Measurements from ENCODE around the gene CHST3. TPM values are rescaled to one million over a fixed set of nuclear protein-coding genes. Genes with fewer than 3 reads are reported as not detected.

The CHST3 gene
- total RNA-seq, 1 experiment from 2014 or later: 6.1 TPM

DNA sequence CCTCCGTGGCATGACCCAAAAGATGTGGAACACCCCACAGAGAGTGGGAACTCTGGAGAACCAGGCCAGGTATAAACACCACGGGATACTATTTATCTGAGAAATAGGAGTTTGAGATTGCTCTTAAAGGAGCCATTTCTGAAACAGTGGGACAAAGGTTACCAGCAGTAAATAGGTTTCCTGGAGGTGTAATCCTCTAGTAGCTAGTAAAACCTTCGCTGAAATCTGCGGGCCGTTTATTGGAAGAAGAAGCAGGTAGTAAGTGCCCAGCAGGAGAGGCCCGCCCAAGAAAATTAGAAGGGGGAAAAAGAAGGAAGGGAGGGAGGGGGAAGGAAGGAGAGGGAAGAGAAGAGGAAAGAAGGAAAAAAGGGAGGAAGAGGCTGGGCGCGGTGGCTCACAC lies 51.6 kb downstream of the CHST3 start:
- Mint-ChIP-seq H3K4me1 (peaks cover 0 to 11% of the 10 kb centered on the region in 2 experiments; a peak in 2 of 4 replicates), H3K27ac (no peak overlapping the region), H3K4me3 (no peak overlapping the region), H3K27me3 (ENCODE audit: low read depth) (peaks cover 6% of the 10 kb centered on the region), H3K9me3 (no peaks in the 10 kb centered on the region), H3K36me3 (ENCODE audit: insufficient read depth in 1 of 3, low read depth in 3 of 3) (no peaks in the 10 kb centered on the region)
- Histone ChIP-seq H3K56ac (ENCODE audit: insufficient read length, low read depth, low read length) (no peak overlapping the region), H2BK120ac (ENCODE audit: low read depth, low read length, poor library complexity, severe bottlenecking) (no peak overlapping the region), H3K79me1 (ENCODE audit: insufficient read depth, low read depth, low read length, poor library complexity, severe bottlenecking) (no peaks in the 10 kb centered on the region), H4K20me1 (ENCODE audit: control insufficient read depth, insufficient read depth, insufficient read length) (no peaks in the 10 kb centered on the region), H3K27ac (ENCODE audit: insufficient read length, low read depth, low read length) (no peak overlapping the region), H3K79me2 (ENCODE audit: insufficient read depth, low read length) (no peaks in the 10 kb centered on the region), H3K4me1 (ENCODE audit: insufficient read depth, low read length) (no peaks in the 10 kb centered on the region), H3K4ac (ENCODE audit: low read depth, low read length) (no peak overlapping the region), H2AFZ (ENCODE audit: low read length) (no peak overlapping the region), H2BK20ac (ENCODE audit: low read depth, low read length, poor library complexity, severe bottlenecking) (no peak overlapping the region), H4K91ac (ENCODE audit: insufficient read length, low read depth, low read length) (no peak overlapping the region), H4K5ac (ENCODE audit: insufficient read length, low read depth, low read length) (no peak overlapping the region), H3K4me2 (ENCODE audit: insufficient read depth, insufficient read length, low read length) (no peak overlapping the region), H2AK5ac (ENCODE audit: insufficient read length, low read length) (no peak overlapping the region), H2BK5ac (ENCODE audit: insufficient read length, low read length) (no peak overlapping the region), H3K23ac (ENCODE audit: insufficient read length, low read depth, low read length) (no peak overlapping the region), H3K23me2 (ENCODE audit: insufficient read length, low read depth, low read length, poor library complexity, severe bottlenecking) (no peaks in the 10 kb centered on the region), H3K9me3 (ENCODE audit: control insufficient read depth, low read depth, low read length) (no peaks in the 10 kb centered on the region), H3K9ac (ENCODE audit: extremely low read depth, insufficient read length, low read length) (no peak overlapping the region), H2BK15ac (ENCODE audit: low read depth, low read length) (no peak overlapping the region), H3T11ph (ENCODE audit: low read length) (no peak overlapping the region), H4K8ac (replicated peaks; ENCODE audit: insufficient read length, low read depth, low read length) (no peak overlapping the region), H3K14ac (ENCODE audit: insufficient read depth, low read length) (no peak overlapping the region), H3K18ac (ENCODE audit: insufficient read length, low read depth, low read length) (no peak overlapping the region), H2BK12ac (ENCODE audit: insufficient read length, low read depth, low read length) (no peak overlapping the region), H3K27me3 (ENCODE audit: insufficient read depth, low read length) (no peaks in the 10 kb centered on the region)
- WGBS (ENCODE audit: extremely low coverage, insufficient read length, low lambda C conversion rate): no CpG with 5 or more reads among the region's 8 CpGs
- DNase-seq: no peak
- TF ChIP-seq, protein P1, sequence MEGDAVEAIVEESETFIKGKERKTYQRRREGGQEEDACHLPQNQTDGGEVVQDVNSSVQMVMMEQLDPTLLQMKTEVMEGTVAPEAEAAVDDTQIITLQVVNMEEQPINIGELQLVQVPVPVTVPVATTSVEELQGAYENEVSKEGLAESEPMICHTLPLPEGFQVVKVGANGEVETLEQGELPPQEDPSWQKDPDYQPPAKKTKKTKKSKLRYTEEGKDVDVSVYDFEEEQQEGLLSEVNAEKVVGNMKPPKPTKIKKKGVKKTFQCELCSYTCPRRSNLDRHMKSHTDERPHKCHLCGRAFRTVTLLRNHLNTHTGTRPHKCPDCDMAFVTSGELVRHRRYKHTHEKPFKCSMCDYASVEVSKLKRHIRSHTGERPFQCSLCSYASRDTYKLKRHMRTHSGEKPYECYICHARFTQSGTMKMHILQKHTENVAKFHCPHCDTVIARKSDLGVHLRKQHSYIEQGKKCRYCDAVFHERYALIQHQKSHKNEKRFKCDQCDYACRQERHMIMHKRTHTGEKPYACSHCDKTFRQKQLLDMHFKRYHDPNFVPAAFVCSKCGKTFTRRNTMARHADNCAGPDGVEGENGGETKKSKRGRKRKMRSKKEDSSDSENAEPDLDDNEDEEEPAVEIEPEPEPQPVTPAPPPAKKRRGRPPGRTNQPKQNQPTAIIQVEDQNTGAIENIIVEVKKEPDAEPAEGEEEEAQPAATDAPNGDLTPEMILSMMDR (conservative IDR thresholded peaks at IDR 0.05): no peak

Data from H9 (cell line).